NCI-H748 (cell line): ENCODE data around the gene PRR29.
A peak's percentile ranks its signal among the peaks of the same experiment; 100 is the strongest.
"Not testable (repeated sequence)": the region's sequence is repeated elsewhere in the genome, so short reads cannot be mapped to it uniquely, and the experiment has no call there.

Experiments used
- DNase-seq: peaks from one replicate; lab custom pipeline; 2025; ENCODE audit not compliant: unreplicated experiment; lab: John Stamatoyannopoulos, UW

Gene PRR29

GRCh38 chr17:63995626-63996025 is 2.5 kb upstream of the PRR29 start:
- no peak for DNase-seq

- DNase-seq = no peak
Observed at GRCh38 chr17:63996430-63997182, 1.5 kb upstream of the PRR29 start.

GRCh38 chr17:63997341-63998048 is 656 bp upstream of the PRR29 start:
- no peak for DNase-seq

- peak; percentile 31 for DNase-seq
Observed at GRCh38 chr17:63998721-63999679, 849 bp downstream of the PRR29 start.

- DNase-seq = no peak
Observed at GRCh38 chr17:63999680-64000531, 1.8 kb downstream of the PRR29 start.

- no peak for DNase-seq
Observed at GRCh38 chr17:64001091-64001579, 3.0 kb downstream of the PRR29 start.

GRCh38 chr17:64001763-64002529 is 3.8 kb downstream of the PRR29 start:
- DNase-seq = no peak

GRCh38 chr17:64002658-64003525 is 4.7 kb downstream of the PRR29 start:
- no peak for DNase-seq

- DNase-seq = no peak
Observed at GRCh38 chr17:64003526-64004121, 5.5 kb downstream of the PRR29 start.

GRCh38 chr17:64004218-64004770 is 6.1 kb downstream of the PRR29 start:
- DNase-seq = no peak

GRCh38 chr17:64004903-64005733 is 7.0 kb downstream of the PRR29 start:
- DNase-seq = no peak

- peak; percentile 63 for DNase-seq
Observed at GRCh38 chr17:64005734-64006167, 7.6 kb downstream of the PRR29 start.

GRCh38 chr17:64006361-64007088 is 8.4 kb downstream of the PRR29 start:
- no peak for DNase-seq

- DNase-seq = not testable (repeated sequence)
Observed at GRCh38 chr17:64007089-64007837, 9.1 kb downstream of the PRR29 start.

GRCh38 chr17:64007838-64008282 is 9.7 kb downstream of the PRR29 start:
- no peak for DNase-seq
